GM19035 (cell line): ENCODE measurements around the gene RIMKLB.
"Not testable (repeated sequence)": the region's sequence is repeated elsewhere in the genome, so short reads cannot be mapped to it uniquely, and the experiment has no call there.

ENCODE experiments used
- ATAC-seq: cut with Tn5 transposase; IDR thresholded peaks from one replicate; pipeline ENCODE4 v1.9.1; 2021; ENCODE audit not compliant: unreplicated experiment

Gene RIMKLB

DNA sequence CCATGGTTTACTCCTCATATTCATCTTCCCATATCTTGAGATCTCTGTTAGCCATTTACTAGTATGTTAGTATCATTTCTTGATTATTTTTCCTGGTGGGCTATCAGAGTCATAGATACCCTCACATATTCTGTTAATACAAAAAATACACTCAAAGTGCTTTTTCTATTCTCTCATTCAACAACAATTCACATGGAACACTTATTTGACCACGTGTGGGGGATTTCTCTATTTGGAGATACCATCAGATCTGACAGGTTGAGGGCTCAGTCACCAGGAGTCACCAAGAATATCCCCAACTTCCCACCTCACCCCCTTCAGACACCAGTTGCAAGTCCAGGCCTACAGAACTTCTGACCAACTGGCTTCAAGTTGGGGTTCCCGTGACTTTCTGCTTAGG, 72.7 kb downstream of the RIMKLB start:
- ATAC-seq, result no peak

DNA sequence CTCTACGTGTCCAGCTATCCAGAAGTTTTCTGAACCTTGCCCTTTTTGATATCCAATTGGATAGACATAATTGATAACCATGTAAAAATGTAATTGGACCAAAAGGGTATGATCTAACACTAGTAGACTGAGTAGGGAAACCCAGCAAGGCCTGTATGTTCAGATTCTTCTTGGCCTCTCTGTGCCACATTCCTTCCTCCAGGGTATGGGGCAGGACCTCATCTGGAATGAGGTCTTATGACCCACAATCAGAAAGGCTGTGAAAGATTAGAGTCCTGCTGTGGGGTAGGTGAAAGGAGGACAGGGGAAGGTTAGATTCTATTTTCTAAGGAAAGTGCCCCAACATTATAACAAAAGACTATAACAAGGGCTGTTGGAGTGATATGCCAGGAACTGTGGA, 73.3 kb downstream of the RIMKLB start:
- ATAC-seq, result no peak

DNA sequence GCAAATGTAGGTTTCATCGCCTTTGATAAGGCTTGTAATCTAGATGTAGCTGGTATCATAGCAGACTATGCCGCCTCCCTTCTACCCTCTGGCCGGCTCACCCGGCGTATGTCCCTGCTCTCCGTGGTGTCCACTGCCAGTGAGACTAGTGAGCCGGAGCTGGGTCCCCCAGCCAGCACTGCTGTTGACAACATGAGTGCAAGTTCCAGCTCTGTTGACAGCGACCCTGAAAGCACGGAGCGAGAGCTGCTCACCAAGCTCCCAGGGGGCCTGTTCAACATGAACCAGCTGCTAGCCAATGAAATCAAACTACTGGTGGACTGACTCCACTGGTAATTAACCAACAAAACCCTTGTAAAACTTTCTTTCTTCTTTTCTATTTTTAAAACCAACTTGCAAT, 75.7 kb downstream of the RIMKLB start:
- ATAC-seq, result no peak

DNA sequence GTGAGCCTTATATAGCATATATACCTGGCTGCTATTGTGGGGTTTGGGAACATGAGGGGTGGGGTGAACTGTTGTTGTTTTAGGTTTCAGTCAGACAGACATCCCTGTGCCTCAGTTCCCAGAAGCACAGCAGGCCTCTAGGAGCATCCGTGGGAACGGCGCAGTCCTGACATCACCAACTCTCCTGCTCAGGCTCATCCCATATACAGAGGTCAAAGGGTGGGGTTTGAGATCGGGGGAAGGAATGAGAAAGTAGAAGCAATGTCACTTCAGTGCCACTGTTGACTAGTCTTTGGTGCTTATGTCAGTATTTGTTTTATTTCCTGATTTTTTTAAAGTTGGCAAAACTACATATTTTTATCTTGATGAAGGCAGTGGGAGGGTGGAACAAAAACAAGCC, 81.5 kb downstream of the RIMKLB start:
- ATAC-seq, result no peak

DNA sequence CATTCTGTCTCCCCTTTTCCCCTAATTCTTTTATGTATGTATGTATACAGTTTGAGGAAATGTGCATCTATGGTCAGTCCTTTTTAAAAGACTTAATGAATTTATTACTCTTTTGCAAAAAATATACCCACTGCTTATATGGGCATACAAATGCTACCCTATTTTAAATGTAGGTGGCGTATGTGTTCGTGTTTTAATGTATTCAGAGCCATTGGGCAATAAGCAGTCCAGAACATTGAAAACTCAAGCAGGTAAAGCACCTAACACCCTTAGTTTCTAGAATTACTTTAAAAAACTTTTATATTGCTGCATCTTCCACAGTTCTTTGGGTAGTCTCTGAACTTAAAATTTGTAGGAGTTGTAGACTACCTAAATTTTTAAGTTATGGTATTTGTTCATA, 82.1 kb downstream of the RIMKLB start:
- ATAC-seq, result no peak

DNA sequence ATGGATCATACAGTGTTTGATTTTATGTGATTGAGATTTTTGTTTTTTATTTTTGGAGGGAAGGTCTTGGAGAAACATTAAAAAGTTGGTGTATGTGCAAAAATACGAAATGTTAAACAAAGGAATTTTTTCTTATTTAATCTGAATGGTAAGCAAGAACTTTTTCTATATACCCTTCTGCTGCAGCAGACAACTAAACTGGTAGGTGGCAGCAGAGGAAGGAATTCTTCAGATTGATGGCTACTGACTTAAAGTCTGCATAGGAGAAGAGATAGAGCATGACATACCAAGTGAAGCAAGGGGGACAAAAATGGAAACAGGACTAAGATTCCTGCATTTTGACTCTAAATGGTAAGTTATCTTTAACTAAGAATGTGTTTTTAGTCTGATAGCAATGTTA, 82.6 kb downstream of the RIMKLB start:
- ATAC-seq, result no peak

DNA sequence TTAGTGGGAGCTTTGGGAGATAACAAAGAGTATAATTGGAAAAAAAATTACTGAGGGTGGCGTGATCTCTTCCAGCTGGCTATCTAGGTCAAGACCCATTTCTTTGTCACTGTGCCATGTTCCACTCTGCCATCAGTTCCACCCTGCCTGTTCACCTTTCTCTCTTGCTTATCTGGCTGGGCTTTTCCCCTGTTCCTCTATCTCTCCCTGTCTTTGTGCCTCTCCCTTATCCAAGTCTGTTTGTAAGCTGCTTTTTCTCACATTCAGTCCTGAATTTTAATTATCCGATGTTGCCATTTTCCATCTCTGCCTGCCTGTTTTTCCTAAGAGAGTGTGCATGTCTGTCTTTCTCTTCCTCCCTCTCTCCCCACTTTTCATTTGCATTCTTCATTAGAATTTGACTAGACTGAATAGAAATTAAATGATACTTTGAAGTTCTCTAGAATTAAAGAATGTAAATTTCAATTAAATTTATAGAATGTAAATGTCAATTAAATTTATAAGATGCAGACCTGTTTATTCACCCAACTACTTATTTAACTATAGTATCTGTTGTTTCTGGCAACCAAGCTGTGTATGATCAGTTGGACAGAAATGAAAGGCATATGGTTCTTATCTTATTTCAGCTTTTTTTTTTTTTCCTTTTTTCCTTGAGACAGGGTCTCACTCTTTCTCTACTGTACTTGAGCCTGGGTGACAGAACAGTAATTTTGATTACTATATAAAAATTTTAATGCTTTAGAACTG, 83.8 kb downstream of the RIMKLB start:
- ATAC-seq, result no peak

DNA sequence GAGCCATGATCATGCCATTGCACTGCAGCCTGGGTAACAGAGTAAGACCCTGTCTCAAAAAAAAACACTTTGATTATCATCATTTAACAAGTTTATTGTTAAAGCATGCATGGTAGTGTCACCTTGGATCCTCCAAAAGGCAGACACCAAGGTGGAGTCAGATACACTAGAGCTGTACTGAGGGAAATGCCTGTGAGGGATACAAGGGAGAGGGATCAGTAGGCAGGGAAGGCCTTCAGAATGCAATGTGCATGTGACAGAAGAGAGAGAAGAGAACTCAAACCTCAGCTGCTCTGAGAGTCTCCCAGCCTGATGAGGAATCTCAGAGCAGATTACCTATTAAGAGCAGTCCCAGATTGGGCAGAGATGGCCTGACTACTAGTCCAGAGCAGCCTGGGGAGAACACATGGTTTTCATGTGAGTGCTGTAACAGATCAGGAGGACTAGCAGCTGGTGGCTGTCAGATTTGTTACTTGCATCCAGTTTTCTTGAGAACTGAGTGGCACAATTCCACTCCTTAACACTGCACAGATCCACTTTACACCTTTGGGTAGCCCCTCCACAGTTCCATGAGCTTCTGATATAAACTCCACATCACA, 86.6 kb downstream of the RIMKLB start:
- ATAC-seq, result no peak

DNA sequence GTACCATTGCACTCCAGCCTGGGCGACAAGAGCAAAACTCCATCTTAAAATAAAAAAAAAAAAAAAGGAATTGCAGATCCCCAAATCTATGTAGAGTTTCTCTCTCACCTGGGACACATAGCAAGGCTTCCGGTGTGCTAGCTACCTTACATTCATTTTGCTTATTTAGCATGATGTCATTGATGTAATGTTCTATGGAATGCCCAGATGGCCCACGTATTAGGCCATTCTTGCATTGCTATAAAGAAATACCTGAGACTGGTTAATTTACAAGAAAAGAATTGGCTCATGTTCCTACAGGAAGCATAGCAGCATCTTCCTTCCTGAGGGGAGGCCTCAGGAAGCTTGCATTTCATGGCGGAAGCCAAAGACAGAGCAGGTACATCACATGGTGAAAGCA, 87.7 kb downstream of the RIMKLB start:
- ATAC-seq, result no peak

DNA sequence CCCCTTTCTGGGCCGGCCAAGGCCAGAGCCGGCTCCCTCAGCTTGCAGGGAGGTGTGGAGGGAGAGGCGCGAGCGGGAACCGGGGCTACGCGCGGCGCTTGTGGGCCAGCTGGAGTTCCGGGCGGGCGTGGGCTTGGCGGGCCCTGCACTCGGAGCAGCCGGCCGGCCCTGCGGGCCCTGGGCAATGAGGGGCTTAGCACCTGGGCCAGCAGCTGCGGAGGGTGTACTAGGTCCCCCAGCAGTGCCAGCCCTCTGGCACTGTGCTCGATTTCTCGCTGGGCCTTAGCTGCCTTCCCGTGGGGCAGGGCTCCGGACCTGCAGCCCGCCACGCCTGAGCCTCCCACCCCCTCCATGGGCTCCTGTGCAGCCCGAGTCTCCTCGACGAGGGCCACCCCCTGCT, 89.4 kb downstream of the RIMKLB start:
- not testable (repeated sequence) for ATAC-seq

DNA sequence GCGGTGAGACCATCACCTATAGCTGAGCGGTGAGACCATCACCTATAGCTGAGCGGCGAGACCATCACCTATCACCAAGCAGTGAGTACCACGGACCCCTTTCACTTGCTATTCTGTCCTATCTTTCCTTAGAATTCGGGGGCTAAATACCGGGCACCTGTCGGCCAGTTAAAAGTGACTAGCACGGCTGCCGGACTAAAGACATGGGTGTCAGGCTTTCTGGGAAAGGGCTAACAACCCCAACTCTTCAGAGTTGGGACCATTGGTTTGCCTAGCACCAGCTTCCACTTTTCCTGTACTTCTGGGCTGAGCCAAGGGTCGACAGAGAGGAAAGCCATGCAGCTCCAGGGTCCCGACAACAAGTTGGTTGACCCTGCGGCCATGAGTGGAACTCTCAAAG, 90.9 kb downstream of the RIMKLB start:
- ATAC-seq, result not testable (repeated sequence)

DNA sequence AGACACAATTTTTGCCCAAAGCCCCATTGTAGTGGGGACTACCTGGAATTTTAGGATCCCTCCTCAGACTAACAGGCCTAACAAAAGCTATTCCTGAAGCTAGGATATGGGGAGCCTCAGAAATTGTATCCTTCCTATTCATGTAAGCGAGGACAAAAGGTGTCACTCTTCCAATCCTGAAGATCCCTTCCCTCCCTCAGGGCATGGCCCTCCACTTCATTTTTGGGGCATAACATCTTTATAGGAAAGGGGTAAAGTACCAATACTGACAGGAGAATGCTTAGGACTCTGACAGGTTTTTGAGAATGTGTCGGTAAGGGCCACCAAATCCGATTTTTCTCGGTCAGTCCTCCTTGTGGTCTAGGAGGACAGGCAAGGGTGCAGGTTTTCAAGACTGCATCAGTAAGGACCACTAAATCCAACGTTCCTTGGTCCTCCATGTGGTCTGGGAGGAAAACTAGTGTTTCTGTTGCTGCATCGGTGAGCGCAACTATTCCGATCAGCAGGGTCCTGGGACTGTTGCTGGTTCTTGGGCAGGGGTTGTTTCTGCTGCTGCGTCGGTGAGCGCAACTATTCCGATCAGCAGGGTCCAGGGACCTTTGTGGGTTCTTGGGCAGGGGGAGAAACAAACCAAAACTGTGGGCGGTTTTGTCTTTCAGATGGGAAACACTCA, 91.7 kb downstream of the RIMKLB start:
- not testable (repeated sequence) for ATAC-seq

DNA sequence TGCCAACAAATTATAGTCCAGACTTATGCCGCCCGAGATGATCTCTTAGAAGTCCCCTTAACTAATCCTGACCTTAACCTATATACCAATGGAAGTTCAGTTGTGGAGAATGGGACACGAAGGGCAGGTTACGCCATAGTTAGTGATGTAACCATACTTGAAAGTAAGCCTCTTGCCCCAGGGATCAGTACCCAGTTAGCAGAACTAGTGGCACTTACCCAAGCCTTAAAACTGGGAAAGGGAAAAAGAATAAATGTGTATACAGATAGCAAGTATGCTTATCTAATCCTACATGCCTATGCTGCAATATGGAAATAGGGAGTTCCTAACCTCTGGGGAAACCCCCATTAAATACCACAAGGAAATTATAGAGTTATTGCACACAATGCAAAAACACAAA, 95.4 kb downstream of the RIMKLB start:
- not testable (repeated sequence) for ATAC-seq

DNA sequence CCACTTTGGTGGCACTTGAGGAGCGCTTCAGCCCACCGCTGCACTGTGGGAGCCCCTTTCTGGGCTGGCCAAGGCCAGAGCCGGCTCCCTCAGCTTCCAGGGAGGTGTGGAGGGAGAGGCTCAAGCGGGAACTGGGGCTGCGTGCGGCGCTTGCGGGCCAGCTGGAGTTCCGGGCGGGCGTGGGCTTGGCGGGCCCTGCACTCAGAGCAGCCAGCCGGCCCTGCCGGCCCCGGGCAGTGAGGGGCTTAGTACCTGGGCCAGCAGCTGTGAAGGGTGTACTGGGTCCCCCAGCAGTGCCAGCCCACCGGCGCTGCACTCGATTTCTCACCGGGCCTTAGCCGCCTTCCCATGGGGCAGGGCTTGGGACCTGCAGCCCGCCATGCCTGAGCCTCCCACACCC, 96.8 kb downstream of the RIMKLB start:
- ATAC-seq, result not testable (repeated sequence)

DNA sequence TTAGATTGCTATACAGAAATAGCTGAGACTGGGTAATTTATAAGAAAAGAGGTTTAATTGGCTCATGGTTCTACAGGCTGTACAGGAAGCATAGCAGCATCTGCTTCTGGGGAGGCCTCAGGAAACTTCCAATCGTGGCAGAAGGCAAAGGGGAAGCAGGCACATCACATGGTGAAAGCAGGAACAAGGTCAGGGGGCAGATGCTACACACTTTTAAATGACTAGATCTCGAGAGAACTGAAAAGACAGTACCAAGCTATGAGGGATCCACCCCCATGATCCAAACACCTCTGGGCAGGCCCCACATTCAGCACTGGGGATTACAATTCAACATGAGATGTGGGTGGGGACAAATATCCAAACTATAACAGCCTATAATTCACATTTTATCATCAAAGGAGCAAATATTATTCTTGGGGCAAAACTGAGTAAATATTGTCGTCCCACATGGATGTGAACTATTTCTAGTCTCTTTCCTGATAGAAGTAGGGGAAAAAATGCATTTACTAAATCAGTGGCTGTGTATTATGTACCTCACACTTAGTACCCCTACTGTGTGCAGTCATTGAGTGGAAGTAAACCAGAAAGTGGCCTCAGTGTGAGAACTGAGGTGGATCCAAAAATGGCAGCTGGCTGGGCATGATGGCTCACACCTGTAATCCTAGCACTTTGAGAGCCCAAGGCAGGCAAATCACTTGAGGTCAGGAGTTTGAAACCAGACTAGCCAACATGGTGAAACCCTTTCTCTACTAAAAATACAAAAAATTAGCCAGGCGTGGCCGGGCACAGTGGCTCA, 99.2 kb downstream of the RIMKLB start:
- ATAC-seq, result no peak

DNA sequence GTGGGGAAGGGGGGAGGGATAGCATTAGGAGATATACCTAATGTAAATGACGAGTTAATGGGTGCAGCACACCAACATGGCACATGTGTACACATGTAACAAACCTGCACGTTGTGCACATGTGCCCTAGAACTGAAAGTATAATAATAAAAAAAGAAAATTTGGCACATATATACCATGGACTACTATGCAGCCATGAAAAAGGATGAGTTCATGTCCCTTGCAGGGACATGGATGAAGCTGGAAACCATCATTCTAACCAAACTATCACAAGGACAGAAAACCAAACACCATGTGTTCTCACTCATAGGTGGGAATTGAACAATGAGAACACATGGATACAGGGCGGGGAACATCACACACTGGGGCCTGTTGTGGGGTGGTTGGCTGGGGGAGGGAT, 103.4 kb downstream of the RIMKLB start:
- ATAC-seq, result not testable (repeated sequence)

DNA sequence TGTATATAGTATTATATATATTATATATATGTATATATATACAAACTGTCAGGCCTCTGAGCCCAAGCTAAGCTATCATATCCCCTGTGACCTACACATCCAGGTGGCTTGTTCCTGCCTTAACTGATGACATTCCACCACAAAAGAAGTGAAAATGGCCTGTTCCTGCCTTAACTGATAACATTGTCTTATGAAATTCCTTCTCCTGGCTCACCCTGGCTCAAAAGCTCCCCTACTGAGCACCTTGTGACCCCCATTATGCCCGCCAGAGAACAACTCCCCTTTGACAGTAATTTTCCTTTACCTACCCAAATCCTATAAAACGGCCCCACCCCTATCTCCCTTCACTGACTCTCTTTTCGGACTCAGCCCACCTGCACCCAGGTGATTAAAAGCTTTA, 107.0 kb downstream of the RIMKLB start:
- not testable (repeated sequence) for ATAC-seq

DNA sequence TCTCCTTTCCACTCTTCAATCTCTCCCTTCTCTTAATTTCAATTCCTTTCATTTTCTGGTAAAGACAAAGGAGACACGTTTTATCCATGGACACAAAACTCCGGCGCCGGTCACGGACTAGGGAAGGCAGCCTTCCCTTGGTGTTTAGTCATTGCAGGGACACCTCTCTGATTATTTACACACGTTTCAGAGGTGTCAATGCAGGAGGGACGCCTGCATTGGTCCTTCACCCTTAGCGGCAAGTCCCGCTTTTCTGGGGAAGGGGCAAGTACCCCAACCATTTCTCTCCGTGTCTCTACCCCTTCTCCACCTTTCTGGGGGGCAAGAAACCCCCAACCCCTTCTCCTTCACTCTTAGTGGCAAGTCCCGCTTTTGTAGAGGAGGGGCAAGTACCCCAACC, 107.7 kb downstream of the RIMKLB start:
- not testable (repeated sequence) for ATAC-seq

DNA sequence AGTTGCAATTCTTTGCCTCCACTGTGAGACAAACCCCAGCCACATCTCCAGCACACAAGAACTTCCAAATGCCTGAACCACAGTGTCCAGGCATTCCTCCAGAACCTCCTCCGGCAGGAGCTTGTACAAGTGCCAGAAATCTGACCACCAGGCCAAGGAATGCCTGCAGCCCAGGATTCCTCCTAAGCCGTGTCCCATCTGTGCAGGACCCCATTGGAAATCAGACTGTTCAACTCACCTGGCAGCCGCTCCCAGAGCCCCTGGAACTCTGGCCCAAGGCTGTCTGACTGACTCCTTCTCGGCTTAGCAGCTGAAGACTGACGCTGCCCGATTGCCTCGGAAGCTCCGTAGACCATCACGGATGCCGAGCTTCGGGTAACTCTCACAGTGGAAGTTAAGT, 109.3 kb downstream of the RIMKLB start:
- not testable (repeated sequence) for ATAC-seq

DNA sequence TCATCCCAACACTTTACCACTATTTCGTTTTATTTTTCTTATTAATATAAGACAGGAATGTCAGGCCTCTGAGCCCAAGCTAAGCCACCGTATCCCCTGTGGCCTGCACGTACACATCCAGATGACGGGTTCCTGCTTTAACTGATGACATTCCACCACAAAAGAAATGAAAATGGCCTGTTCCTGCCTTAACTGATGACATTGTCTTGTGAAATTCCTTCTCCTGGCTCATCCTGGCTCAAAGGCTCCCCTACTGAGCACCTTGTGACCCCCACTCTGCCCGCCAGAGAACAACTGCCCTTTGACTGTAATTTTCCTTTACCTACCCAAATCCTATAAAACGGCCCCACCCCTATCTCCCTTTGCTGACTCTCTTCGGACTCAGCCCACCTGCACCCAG, 112.3 kb downstream of the RIMKLB start:
- ATAC-seq, result not testable (repeated sequence)

DNA sequence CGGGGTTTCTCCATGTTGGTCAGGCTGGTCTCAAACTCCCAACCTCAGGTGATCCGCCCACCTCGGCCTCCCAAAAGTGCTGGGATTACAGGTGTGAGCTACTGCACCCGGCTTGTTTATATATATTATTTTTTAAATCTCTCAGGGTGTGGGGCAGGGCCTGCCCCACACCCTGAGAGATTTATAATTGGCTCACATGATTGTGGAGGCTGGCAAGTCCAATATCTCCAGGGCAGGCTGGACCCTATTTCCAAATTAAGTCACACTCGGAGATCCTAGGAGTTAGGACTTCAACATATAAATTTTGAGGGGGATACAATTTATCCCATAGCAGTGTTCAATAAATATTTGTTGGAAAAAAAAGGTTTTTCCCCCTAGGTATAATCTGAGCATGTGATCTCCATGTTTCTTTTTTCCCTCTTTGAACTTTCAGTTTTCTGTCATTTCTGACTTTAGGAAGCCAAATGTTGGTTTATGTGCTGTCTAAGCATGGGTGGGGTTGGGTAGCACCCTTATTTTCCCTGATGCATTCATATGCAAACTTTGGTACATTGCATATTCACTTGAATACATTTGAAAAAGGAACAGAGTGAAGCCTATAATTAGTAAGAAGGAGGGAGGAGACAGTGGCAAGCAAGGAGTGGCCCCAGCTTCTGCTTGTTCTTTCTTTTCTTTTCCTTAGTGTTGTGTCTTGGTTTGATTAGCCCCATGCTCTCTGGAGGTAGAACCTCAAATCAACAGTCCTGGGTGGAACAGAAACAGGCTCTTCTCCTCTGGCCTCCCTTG, 116.0 kb downstream of the RIMKLB start:
- ATAC-seq, result no peak
